ENCODE measurements around the gene HOXD9.

DNA sequence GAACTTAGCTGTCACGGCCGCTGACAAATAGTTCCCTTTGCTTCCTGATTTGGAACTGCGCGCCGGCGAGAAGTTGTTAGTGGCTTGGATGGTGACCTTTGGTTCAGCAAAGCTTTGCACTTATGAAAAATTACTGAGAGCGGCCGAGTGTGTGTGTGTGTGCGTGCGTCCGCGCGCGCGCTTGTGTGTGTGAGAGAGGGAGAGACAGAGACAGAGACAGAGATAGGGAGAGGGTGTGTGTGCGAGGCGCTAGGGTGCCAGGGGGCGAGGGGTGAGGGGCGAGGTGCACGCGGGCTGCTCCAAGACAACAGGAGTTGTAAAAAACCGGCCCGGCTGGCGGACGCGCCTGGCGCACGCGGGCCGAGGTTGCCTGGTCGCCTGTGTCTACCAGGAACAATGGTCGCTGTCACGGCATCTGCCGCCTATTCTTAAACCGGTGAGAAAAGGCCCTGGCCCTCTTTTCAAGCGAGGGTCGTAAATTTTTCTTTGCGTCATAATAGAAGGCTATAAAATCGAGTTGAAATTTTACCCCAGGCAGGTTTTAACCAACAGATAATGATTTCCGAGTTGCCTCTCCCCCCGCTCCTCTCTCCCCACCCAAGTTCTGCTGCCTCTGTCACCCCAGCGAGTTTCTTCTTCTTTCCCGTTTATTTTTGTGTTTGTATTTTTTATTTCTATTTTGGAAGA is 35.1 kb downstream of the HOXD9 start:
- no peak for TF ChIP-seq TAF1 (IDR thresholded peaks at IDR 0.05; ENCODE audit: borderline replicate concordance, insufficient read depth, low read length)
- TF ChIP-seq SIN3A (IDR thresholded peaks at IDR 0.05; ENCODE audit: borderline replicate concordance, insufficient read depth, low read length) = no peak
- TF ChIP-seq POLR2AphosphoS5 (IDR thresholded peaks at IDR 0.05; ENCODE audit: low read depth, low read length) = no peak
- no peak for TF ChIP-seq REST (IDR thresholded peaks at IDR 0.05; ENCODE audit: insufficient read depth in 1 of 2, low read depth in 2 of 2, low read length in 2 of 2)

All from PFSK-1 (cell line).